Measurements from ENCODE around the gene TAT.

The TAT gene

GRCh38 chr16:71536752-71537499 is 40.0 kb downstream of the TAT start:
- no peak for DNase-seq

- no peak for DNase-seq
These were observed 44.5 kb downstream of the TAT start for GRCh38 chr16:71532366-71532765.

GRCh38 chr16:71528863-71529262 is 48.0 kb downstream of the TAT start:
- no peak for DNase-seq

- DNase-seq, result no peak
These were observed 48.6 kb downstream of the TAT start for GRCh38 chr16:71528257-71528656.

GRCh38 chr16:71526111-71526631 is 50.7 kb downstream of the TAT start, which contains the start of gene CHST4:
Gene CHST4, plus strand, starts transcription at chr16:71526426. Its CDS starts 10,252 bp downstream, at chr16:71536678.
- no peak for DNase-seq

- DNase-seq, result no peak
These were observed 52.0 kb downstream of the TAT start for GRCh38 chr16:71524566-71525553.

GRCh38 chr16:71520550-71520949 is 56.3 kb downstream of the TAT start:
- no peak for DNase-seq

Data from activated CD8-positive, alpha-beta memory T cell treated with anti-CD3 and anti-CD28 coated beads, Interleukin-2, amount 50 U/mL, for 48 hours (primary cell).